ENCODE results near the gene BBS9. TPM values are rescaled to one million over a fixed set of nuclear protein-coding genes. Genes with fewer than 3 reads are reported as not detected.

The BBS9 gene
- total RNA-seq, 1 donor from 2014 or later: 31.2 TPM

GRCh38 chr7:33597181-33597580 is 467.8 kb downstream of the BBS9 start:
- Histone ChIP-seq H3K4me3 (no peak overlapping the region), H3K36me3 (no peaks in the 10 kb centered on the region), H3K9me3 (no peaks in the 10 kb centered on the region), H3K27me3 (no peaks in the 10 kb centered on the region), H3K27ac (no peak overlapping the region), H3K4me1 (peaks cover 1% of the 10 kb centered on the region)
- no peak for DNase-seq (ENCODE audit: extremely low spot score in 2 of 2)
- no peak for TF ChIP-seq POLR2AphosphoS5 (IDR thresholded peaks at IDR 0.05; ENCODE audit: insufficient read depth in 1 of 2, low read depth in 1 of 2)
- TF ChIP-seq, protein P1, sequence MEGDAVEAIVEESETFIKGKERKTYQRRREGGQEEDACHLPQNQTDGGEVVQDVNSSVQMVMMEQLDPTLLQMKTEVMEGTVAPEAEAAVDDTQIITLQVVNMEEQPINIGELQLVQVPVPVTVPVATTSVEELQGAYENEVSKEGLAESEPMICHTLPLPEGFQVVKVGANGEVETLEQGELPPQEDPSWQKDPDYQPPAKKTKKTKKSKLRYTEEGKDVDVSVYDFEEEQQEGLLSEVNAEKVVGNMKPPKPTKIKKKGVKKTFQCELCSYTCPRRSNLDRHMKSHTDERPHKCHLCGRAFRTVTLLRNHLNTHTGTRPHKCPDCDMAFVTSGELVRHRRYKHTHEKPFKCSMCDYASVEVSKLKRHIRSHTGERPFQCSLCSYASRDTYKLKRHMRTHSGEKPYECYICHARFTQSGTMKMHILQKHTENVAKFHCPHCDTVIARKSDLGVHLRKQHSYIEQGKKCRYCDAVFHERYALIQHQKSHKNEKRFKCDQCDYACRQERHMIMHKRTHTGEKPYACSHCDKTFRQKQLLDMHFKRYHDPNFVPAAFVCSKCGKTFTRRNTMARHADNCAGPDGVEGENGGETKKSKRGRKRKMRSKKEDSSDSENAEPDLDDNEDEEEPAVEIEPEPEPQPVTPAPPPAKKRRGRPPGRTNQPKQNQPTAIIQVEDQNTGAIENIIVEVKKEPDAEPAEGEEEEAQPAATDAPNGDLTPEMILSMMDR (IDR thresholded peaks at IDR 0.05): no peak
- TF ChIP-seq POLR2A (IDR thresholded peaks at IDR 0.05): no peak
- intact Hi-C loops (cut with DNase I): no loop called here

DNA sequence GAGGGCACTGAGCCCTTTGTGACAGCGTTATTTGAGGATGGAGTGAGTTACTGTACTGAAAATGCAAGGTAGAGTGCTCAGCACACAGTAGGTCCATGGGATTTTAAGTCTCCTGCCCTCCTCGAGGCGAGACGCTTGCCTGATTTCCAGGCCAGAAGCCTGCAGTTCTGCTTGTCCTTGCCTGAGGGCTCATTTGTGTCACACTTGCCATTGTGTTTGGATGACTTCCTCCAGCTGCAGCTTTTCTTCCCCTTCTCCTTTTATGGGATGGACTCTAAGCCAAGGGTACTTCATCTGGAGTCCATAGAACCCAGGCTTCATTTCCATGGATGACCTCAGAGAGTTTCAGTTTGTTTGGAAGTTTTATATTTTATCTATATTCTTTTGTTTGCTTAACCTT is 471.7 kb downstream of the BBS9 start:
- Histone ChIP-seq H3K27me3 (no peaks in the 10 kb centered on the region), H3K36me3 (no peaks in the 10 kb centered on the region), H3K4me1 (no peaks in the 10 kb centered on the region), H3K27ac (no peak overlapping the region), H3K4me3 (no peak overlapping the region), H3K9me3 (no peaks in the 10 kb centered on the region)
- TF ChIP-seq POLR2AphosphoS5 (IDR thresholded peaks at IDR 0.05; ENCODE audit: insufficient read depth in 1 of 2, low read depth in 1 of 2) (no peak), POLR2A (IDR thresholded peaks at IDR 0.05) (no peak)
- TF ChIP-seq, protein P1 (IDR thresholded peaks at IDR 0.05): no peak
- DNase-seq (ENCODE audit: extremely low spot score in 2 of 2): no peak
- intact Hi-C loops (cut with DNase I): no loop called here

DNA sequence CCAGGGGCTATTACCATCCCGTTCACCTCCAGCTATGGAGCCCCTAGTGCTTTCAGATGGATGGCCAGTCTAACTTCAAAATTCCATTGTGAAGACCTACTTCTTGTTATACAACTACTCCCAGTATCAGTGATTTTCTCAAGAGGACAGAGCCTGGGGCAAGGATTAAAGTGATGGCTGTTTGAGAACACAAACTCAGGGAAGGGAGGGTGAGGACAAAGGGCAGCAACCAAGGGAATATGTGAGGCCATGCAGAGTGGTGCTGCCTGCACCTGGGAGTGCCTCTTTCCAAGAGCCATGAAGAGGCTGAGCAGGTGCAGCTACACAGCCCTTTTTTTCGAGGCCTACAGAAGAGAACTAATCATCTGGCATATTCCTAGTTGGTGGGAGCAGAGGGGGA is 472.5 kb downstream of the BBS9 start:
- DNase-seq (ENCODE audit: extremely low spot score in 2 of 2): no peak
- Histone ChIP-seq H3K27ac (no peak overlapping the region), H3K4me3 (no peak overlapping the region), H3K4me1 (no peaks in the 10 kb centered on the region), H3K9me3 (no peaks in the 10 kb centered on the region), H3K27me3 (no peaks in the 10 kb centered on the region), H3K36me3 (no peaks in the 10 kb centered on the region)
- TF ChIP-seq, protein P1 (IDR thresholded peaks at IDR 0.05): no peak
- TF ChIP-seq POLR2AphosphoS5 (IDR thresholded peaks at IDR 0.05; ENCODE audit: insufficient read depth in 1 of 2, low read depth in 1 of 2): no peak
- TF ChIP-seq POLR2A (IDR thresholded peaks at IDR 0.05): no peak
- intact Hi-C loops (cut with DNase I): no loop called here

- Histone ChIP-seq H3K4me1 (no peaks in the 10 kb centered on the region), H3K9me3 (no peaks in the 10 kb centered on the region), H3K4me3 (no peak overlapping the region), H3K27me3 (no peaks in the 10 kb centered on the region), H3K27ac (no peak overlapping the region), H3K36me3 (no peaks in the 10 kb centered on the region)
- no peak for TF ChIP-seq POLR2A (IDR thresholded peaks at IDR 0.05)
- TF ChIP-seq POLR2AphosphoS5 (IDR thresholded peaks at IDR 0.05; ENCODE audit: insufficient read depth in 1 of 2, low read depth in 1 of 2): no peak
- TF ChIP-seq, protein P1 (IDR thresholded peaks at IDR 0.05): no peak
- intact Hi-C loops (cut with DNase I): no loop called here
- DNase-seq (ENCODE audit: extremely low spot score in 2 of 2): no peak
Observed at GRCh38 chr7:33604056-33604455, 474.7 kb downstream of the BBS9 start.

GRCh38 chr7:33610918-33611317 is 481.6 kb downstream of the BBS9 start:
- Histone ChIP-seq H3K4me3 (no peak overlapping the region), H3K4me1 (no peaks in the 10 kb centered on the region), H3K27me3 (no peaks in the 10 kb centered on the region), H3K36me3 (no peaks in the 10 kb centered on the region), H3K9me3 (no peaks in the 10 kb centered on the region), H3K27ac (no peak overlapping the region)
- intact Hi-C loops (cut with DNase I): no loop called here
- TF ChIP-seq, protein P1 (IDR thresholded peaks at IDR 0.05): no peak
- TF ChIP-seq POLR2AphosphoS5 (IDR thresholded peaks at IDR 0.05; ENCODE audit: insufficient read depth in 1 of 2, low read depth in 1 of 2) (no peak), POLR2A (IDR thresholded peaks at IDR 0.05) (no peak)
- no peak for DNase-seq (ENCODE audit: extremely low spot score in 2 of 2)
